Fibroblast of the aortic adventitia (primary cell): ENCODE data around the gene ADCY2. TPM values are rescaled to one million over a fixed set of nuclear protein-coding genes. Genes with fewer than 3 reads are reported as not detected.

ENCODE experiments used
- DNase-seq: peaks from one replicate; pipeline ENCODE4 v3.0.0-alpha.2; 2010; ENCODE audit warnings: low read depth
- H3K4me3 ChIP-seq: 2 replicates; pipeline ENCODE4 v1.5.1; 2011; ENCODE audit warnings: low read depth, mild to moderate bottlenecking, control low read depth, low read length, moderate library complexity
- total RNA-seq: library from RNA; depleted of rRNA; stranded (reverse); fragments of >200 nt; gene quantifications from 2 replicates; pipeline ENCODE4 v1.2.3, GENCODE V29; 2012; ENCODE audit warnings: low replicate concordance
- TF ChIP-seq, protein P1 (sequence below): IDR thresholded peaks from 2 replicates; pipeline ENCODE4 v1.5.1; 2011; ENCODE audit warnings: mild to moderate bottlenecking, low read length, control low read depth, inconsistent platforms; ENCODE audit not compliant: insufficient read depth

Gene ADCY2
- total RNA-seq, 1 donor = 0.09 TPM

DNA sequence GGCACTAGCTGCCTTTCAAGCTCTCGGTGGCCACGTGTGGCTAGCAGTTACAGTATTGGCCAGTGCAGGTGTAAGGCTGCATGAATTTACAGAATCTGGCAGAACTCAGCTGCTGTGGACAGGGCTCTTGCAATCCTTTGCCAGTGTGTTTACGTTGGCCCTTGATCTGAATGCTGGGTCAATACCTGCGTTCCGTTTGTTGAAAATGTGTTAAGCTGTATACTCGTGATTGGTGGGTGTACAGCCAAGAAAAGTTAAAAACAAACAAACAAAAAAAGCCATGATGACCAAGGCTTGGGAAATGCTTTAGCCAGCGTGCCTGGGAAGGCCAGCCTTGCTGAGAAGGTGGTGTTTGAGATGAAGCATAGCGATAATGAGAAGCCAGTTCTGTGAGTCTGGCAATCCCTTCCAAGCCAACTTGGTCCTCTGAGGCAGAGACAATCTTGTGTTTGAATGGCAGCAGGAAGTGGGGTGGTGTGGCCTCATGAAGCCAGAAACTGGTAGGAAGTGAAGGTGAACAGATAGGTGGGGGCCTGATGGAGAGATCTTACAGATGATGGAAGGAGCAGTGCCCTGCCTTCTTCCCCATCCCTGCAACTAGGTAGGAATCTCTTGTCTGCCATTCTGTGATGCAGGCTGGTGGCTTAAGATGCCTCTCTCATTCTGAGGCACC lies 455.8 kb downstream of the ADCY2 start:
- no peak overlapping the region for H3K4me3 ChIP-seq
- no peak for DNase-seq
- TF ChIP-seq, protein P1, sequence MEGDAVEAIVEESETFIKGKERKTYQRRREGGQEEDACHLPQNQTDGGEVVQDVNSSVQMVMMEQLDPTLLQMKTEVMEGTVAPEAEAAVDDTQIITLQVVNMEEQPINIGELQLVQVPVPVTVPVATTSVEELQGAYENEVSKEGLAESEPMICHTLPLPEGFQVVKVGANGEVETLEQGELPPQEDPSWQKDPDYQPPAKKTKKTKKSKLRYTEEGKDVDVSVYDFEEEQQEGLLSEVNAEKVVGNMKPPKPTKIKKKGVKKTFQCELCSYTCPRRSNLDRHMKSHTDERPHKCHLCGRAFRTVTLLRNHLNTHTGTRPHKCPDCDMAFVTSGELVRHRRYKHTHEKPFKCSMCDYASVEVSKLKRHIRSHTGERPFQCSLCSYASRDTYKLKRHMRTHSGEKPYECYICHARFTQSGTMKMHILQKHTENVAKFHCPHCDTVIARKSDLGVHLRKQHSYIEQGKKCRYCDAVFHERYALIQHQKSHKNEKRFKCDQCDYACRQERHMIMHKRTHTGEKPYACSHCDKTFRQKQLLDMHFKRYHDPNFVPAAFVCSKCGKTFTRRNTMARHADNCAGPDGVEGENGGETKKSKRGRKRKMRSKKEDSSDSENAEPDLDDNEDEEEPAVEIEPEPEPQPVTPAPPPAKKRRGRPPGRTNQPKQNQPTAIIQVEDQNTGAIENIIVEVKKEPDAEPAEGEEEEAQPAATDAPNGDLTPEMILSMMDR = no peak

DNA sequence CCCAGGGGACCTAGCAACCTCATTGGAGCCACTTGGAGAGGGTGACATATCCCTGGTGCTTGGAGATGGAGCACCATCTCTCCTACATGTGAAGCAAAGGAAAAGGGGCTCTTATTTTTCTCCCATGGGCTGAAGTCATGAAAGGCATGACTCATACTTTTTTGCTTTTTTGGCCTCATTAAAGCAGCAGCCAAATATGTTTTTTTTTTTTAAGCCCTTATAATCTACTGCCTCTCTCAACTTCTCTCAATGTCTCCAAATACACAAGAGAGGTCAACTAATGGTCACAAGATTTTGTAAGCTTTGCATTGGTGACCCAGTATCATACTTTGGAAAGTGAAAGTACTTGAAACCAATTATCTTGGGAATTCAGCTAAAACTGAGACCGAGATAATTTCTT lies 456.6 kb downstream of the ADCY2 start:
- peak; percentile 36 for DNase-seq
- TF ChIP-seq, protein P1 = no peak
- H3K4me3 ChIP-seq = no peak overlapping the region

DNA sequence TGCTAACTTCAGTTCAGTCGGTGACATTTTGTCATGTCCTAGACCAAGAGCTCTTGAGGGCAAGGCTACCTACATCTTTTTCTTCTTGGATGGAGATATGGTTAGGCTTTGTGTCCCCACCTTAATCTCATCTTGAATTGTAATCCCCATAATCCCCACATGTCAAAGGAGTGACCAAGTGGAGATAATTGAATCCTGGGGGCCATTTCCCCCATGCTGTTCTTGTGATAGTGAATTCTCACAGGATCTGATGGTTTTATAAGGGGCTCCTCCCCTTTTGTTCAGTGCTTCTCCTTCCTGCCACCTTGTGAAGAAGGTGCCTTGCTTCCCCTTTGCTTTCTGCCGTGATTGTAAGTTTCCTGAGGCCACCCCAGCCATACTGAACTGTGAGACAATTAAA lies 457.1 kb downstream of the ADCY2 start:
- no peak overlapping the region for H3K4me3 ChIP-seq
- TF ChIP-seq, protein P1 = no peak
- no peak for DNase-seq

DNA sequence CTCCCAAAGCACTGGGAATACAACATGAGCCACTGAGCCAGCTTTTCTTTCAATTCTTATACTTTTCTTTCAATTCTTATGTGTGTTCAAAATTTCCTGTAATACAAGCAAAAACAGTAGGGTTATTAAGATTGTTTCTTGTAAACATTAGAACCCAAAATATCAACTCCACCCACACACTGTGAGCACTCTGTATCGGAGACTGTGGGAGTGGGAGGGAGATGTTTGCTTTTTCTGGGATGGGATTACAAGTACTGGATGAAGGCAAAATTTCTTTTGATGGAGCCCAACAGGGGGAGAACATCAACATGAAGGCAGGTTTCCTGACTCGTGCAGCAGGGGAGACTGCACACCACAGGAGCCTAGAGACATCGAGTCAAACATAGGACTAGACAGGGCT lies 459.7 kb downstream of the ADCY2 start:
- H3K4me3 ChIP-seq = no peak overlapping the region
- TF ChIP-seq, protein P1 = no peak
- DNase-seq = no peak

DNA sequence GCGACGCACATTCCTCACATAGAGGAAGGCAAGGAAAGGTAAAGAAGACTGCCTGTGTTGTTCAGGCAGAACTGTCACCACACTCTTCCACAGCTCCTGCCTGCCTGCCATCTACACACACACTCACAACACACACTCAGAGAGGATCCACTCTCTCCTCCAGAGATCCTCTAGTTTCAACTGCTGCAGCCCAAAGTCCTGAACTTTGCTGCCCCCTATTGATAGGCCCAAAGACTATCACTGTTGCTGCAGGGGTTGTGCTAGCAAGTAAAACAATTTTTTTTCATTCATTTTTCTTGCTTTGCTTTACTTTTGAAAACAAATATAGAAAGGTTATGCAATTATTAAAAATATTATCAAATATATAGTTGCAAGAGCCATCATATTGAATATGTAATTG lies 460.9 kb downstream of the ADCY2 start:
- TF ChIP-seq, protein P1 = peak; percentile 66
- peak; percentile 40 for DNase-seq
- H3K4me3 ChIP-seq = no peak overlapping the region

DNA sequence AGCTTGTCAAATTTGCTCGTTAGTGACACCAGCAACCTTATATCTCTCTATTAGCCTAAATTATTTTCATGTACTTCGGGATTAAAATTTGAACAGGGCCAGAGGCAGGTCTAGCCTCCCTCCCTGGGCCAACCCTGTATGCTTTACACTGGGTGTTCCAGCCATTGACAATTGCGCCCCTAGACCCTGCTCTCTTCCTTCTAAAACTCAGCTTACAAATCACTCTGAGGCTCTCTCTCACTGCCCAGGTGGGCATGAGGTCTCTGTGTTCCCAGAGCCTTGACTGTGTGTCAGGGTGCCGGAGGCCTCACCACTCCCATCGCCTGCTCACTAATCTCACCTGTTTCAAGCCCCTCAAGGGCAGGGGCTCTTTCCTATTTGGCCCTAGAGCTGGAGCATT lies 461.4 kb downstream of the ADCY2 start:
- TF ChIP-seq, protein P1 = no peak
- DNase-seq = no peak
- no peak overlapping the region for H3K4me3 ChIP-seq
